ENCODE results near the gene CLDN5. TPM values are rescaled to one million over a fixed set of nuclear protein-coding genes. Genes with fewer than 3 reads are reported as not detected.

CLDN5 gene
- total and polyA plus RNA-seq, 2 of the 8 experiments (the other 6 are each of a cell fraction or from before 2014, with no cell fraction given) = 1.2 to 1.6 TPM

DNA sequence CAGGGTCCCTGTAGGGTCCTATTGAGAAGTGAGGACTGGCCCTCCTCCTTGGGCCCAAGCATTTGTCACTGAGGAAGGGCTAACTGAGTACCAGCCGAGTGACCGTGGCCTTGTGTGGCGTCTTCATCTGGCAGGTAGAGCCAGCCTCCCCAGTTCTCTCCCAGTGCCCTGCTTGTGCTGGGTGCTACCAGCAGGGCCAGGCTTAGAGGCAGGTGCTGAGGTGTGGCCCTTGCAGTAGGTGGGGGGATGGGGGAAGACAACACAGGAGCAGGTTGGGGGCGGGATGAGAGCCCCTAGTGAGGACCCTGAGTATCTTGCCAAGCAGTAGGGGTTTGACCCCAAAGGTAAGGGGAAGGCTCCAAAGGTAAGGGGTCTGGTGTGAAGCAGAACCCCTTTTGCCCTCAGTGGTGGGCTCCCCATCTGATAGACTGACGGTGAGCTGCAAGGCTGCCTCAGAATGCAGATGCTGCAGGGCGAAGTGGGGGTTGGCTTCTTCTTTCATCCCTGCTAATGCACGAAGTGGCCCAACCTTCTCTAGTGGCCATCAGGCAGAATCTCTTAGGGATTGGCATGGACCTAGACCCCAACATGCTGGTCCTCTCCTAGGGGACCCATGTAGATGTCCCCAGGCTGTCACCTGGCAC, 24.9 kb downstream of the CLDN5 start:
- H3K79me1 ChIP-seq (ENCODE audit: low read depth, low read length) = no peaks in the 10 kb centered on the region
- H4K8ac ChIP-seq (ENCODE audit: extremely low read depth, insufficient read depth, low read length) = no peak overlapping the region
- H2BK5ac ChIP-seq (ENCODE audit: low read depth, low read length) = no peak overlapping the region
- H2BK120ac ChIP-seq (replicated peaks; ENCODE audit: low read depth, low read length) = no peak overlapping the region
- H3K4me2 ChIP-seq (ENCODE audit: insufficient read depth in 1 of 2, low read depth in 2 of 2, low read length in 2 of 2) = no peak overlapping the region
- H2BK20ac ChIP-seq (ENCODE audit: low read length) = no peak overlapping the region
- peaks cover 0 to 7% of the 10 kb centered on the region in 2 experiments for H4K20me1 ChIP-seq (replicated peaks in 1 of 2; ENCODE audit: control insufficient read depth in 1 of 2, insufficient read depth in 2 of 2, low read length in 2 of 2)
- no peak overlapping the region for H3K4me3 ChIP-seq (ENCODE audit: extremely low read depth in 1 of 4, insufficient read depth in 2 of 4, low read depth in 3 of 4, low read length in 4 of 4)
- no peak overlapping the region for H2AFZ ChIP-seq (ENCODE audit: low read length)
- DNase-seq (ENCODE audit: low read depth in 1 of 2, low spot score in 2 of 2) (no peak), FAIRE-seq (no peak)
- no peak overlapping the region for H2AK5ac ChIP-seq (ENCODE audit: low read depth, low read length)
- H3K27me3 ChIP-seq (replicated peaks in 1 of 4; ENCODE audit: control insufficient read depth in 3 of 4, extremely low read depth in 1 of 4, insufficient read depth in 3 of 4, low read length in 3 of 4) = no peaks in the 10 kb centered on the region
- POLR2A ChIA-PET (ENCODE audit: partially characterized antibody) = interaction anchor here (1.3 to 2.4 kb wide), 2 partner anchors 14 to 17 kb away, joined by 3 to 8 read pairs; no protein-coding TSS in a partner anchor
- H3K79me2 ChIP-seq (ENCODE audit: control insufficient read depth in 1 of 2, insufficient read depth in 2 of 2, low read length in 2 of 2) = no peaks in the 10 kb centered on the region
- no peak overlapping the region for H3K56ac ChIP-seq (replicated peaks; ENCODE audit: insufficient read length, low read depth, low read length)
- H4K91ac ChIP-seq (replicated peaks; ENCODE audit: insufficient read length, low read length) = no peak overlapping the region
- no peaks in the 10 kb centered on the region for H3K23me2 ChIP-seq (ENCODE audit: low read depth, low read length)
- CTCF ChIA-PET (ENCODE audit: partially characterized antibody) = interaction anchor here (2.6 kb wide), 1 partner anchor 180 kb away, joined by 6 read pairs; no protein-coding TSS in a partner anchor
- H3K36me3 ChIP-seq (ENCODE audit: control insufficient read depth in 2 of 4, insufficient read depth in 4 of 4, low read length in 3 of 4) = peaks cover 7 to 35% (median 17%) of the 10 kb centered on the region in 4 experiments
- H3K9me3 ChIP-seq (ENCODE audit: insufficient read depth in 2 of 2, low read depth in 1 of 2, low read length in 1 of 2) = no peaks in the 10 kb centered on the region
- no peak overlapping the region for H3K9ac ChIP-seq (replicated peaks in 1 of 4; ENCODE audit: extremely low read depth in 1 of 4, low read depth in 3 of 4, low read length in 3 of 4)
- WGBS, 2 experiments (ENCODE audit: extremely low coverage in 1 of 2, insufficient coverage in 1 of 2, insufficient read length in 1 of 2, insufficient replicate concordance in 2 of 2, low coverage in 1 of 2, low lambda C conversion rate in 2 of 2, missing lambda C conversion rate in 1 of 2) = 83% methylated on average over 5 of the region's 7 CpGs; no CpG with 5 or more reads in 1 of the 2 experiments
- H3K18ac ChIP-seq (ENCODE audit: extremely low read depth, low read length) = no peak overlapping the region
- H3K23ac ChIP-seq (ENCODE audit: insufficient read length) = no peak overlapping the region
- no peak overlapping the region for H3K27ac ChIP-seq (ENCODE audit: low read depth, low read length)
- no peak overlapping the region for H3K14ac ChIP-seq (ENCODE audit: insufficient read length)
- H3K4ac ChIP-seq (replicated peaks; ENCODE audit: insufficient read length, low read depth, low read length) = no peak overlapping the region
- H2BK12ac ChIP-seq (ENCODE audit: low read depth, low read length) = no peak overlapping the region
- no peaks in the 10 kb centered on the region; a peak in 2 of 7 replicates for H3K4me1 ChIP-seq (replicated peaks in 1 of 4; ENCODE audit: control insufficient read depth in 3 of 4, insufficient read depth in 4 of 4, low read length in 3 of 4)
- H4K5ac ChIP-seq (ENCODE audit: insufficient read length, low read depth, low read length) = no peak overlapping the region
- H2BK15ac ChIP-seq (ENCODE audit: low read length) = no peak overlapping the region
- TF ChIP-seq CREB1 (IDR thresholded peaks at IDR 0.05) (no peak), TCF12 (IDR thresholded peaks at IDR 0.05; ENCODE audit: low read depth, low read length) (no peak), ASH2L (IDR thresholded peaks at IDR 0.05; ENCODE audit: low read length) (no peak), TBP (IDR thresholded peaks at IDR 0.05; ENCODE audit: low read depth, low read length) (no peak), CEBPB (IDR thresholded peaks at IDR 0.05; ENCODE audit: low read depth, low read length) (no peak), CBX8 (IDR thresholded peaks at IDR 0.05; ENCODE audit: borderline replicate concordance, low read depth, low read length) (no peak), TEAD4 (IDR thresholded peaks at IDR 0.05; ENCODE audit: low read depth, low read length) (no peak), RBBP5 (IDR thresholded peaks at IDR 0.05; ENCODE audit: borderline replicate concordance, low read depth, low read length) (no peak), RFX5 (IDR thresholded peaks at IDR 0.05; ENCODE audit: borderline replicate concordance, low read depth, low read length) (no peak), HDAC2 (IDR thresholded peaks at IDR 0.05; ENCODE audit: borderline replicate concordance in 1 of 2, low read depth in 2 of 2, low read length in 2 of 2) (no peak), GTF2F1 (IDR thresholded peaks at IDR 0.05; ENCODE audit: borderline replicate concordance, low read depth, low read length) (no peak)
- TF ChIP-seq, protein P1, sequence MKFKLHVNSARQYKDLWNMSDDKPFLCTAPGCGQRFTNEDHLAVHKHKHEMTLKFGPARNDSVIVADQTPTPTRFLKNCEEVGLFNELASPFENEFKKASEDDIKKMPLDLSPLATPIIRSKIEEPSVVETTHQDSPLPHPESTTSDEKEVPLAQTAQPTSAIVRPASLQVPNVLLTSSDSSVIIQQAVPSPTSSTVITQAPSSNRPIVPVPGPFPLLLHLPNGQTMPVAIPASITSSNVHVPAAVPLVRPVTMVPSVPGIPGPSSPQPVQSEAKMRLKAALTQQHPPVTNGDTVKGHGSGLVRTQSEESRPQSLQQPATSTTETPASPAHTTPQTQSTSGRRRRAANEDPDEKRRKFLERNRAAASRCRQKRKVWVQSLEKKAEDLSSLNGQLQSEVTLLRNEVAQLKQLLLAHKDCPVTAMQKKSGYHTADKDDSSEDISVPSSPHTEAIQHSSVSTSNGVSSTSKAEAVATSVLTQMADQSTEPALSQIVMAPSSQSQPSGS (IDR thresholded peaks at IDR 0.05; ENCODE audit: low read length) = no peak

All from H1 (cell line).